ENCODE data around the gene CTBP2.

The CTBP2 gene

GRCh38 chr10:124985162-124985561 is 175.2 kb downstream of the CTBP2 start:
- DNase-seq: no peak
- no peak overlapping the region for H2BK120ac ChIP-seq (ENCODE audit: low read depth, low read length)
- H3K79me1 ChIP-seq (ENCODE audit: low read length): peaks cover 1% of the 10 kb centered on the region
- H3K18ac ChIP-seq (ENCODE audit: low read length): no peak overlapping the region
- H4K8ac ChIP-seq (ENCODE audit: low read depth, low read length): no peak overlapping the region
- H4K5ac ChIP-seq (ENCODE audit: low read length): no peak overlapping the region
- no peak overlapping the region for H3K4me3 ChIP-seq (ENCODE audit: low read length)
- no peak overlapping the region for H2BK5ac ChIP-seq (ENCODE audit: low read length)
- H3K9ac ChIP-seq (ENCODE audit: low read length): no peak overlapping the region
- no CpG with 5 or more reads among the region's 5 CpGs for WGBS (ENCODE audit: extremely low coverage, insufficient coverage, low lambda C conversion rate)
- no peaks in the 10 kb centered on the region for H3K79me2 ChIP-seq (ENCODE audit: control insufficient read depth, insufficient read depth, low read length)
- H3K36me3 ChIP-seq (ENCODE audit: control insufficient read depth, insufficient read depth, low read length): peaks cover 6% of the 10 kb centered on the region
- H3K56ac ChIP-seq (ENCODE audit: low read length): no peak overlapping the region
- H3K4me2 ChIP-seq (ENCODE audit: low read length): no peak overlapping the region
- H3K23ac ChIP-seq (ENCODE audit: low read length): no peak overlapping the region
- no peak overlapping the region for H3K27ac ChIP-seq (ENCODE audit: low read depth, low read length)
- no peaks in the 10 kb centered on the region for H3K4me1 ChIP-seq (ENCODE audit: control insufficient read depth, low read depth, low read length)
- no peak overlapping the region for H3K4ac ChIP-seq (ENCODE audit: low read depth, low read length)
- no peak overlapping the region for H2AK5ac ChIP-seq (ENCODE audit: low read length)
- H2BK15ac ChIP-seq (replicated peaks; ENCODE audit: low read depth): no peak overlapping the region
- no peaks in the 10 kb centered on the region for H3K27me3 ChIP-seq (ENCODE audit: insufficient read depth, low read length, poor library complexity)

DNA sequence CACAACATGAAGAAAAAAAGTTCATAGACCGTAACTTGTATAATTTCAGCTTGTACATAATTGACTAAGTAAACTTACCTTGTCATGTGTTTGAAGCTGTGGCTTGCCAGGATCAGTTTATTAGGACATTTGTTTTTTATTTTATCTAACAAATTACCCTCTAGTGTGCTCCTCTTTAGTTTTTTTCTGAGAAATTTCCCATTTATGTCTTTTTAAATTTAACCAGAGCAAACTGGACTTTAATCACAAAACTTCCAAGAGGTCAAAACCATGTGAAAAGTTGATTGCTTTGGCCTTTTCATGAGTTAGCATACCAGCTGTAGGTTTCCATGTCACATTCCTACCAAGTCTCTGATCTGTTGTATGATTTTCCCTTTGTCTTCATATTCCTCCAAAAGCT is 176.0 kb downstream of the CTBP2 start:
- H4K5ac ChIP-seq (ENCODE audit: low read length): no peak overlapping the region
- H3K36me3 ChIP-seq (ENCODE audit: control insufficient read depth, insufficient read depth, low read length): peaks cover 6% of the 10 kb centered on the region
- no peak overlapping the region for H2AK5ac ChIP-seq (ENCODE audit: low read length)
- H3K79me2 ChIP-seq (ENCODE audit: control insufficient read depth, insufficient read depth, low read length): no peaks in the 10 kb centered on the region
- no peak overlapping the region for H3K4ac ChIP-seq (ENCODE audit: low read depth, low read length)
- peaks cover 1% of the 10 kb centered on the region for H3K79me1 ChIP-seq (ENCODE audit: low read length)
- H3K27ac ChIP-seq (ENCODE audit: low read depth, low read length): no peak overlapping the region
- no peak overlapping the region for H3K23ac ChIP-seq (ENCODE audit: low read length)
- H3K27me3 ChIP-seq (ENCODE audit: insufficient read depth, low read length, poor library complexity): no peaks in the 10 kb centered on the region
- no peak overlapping the region for H3K4me3 ChIP-seq (ENCODE audit: low read length)
- DNase-seq: no peak
- H3K56ac ChIP-seq (ENCODE audit: low read length): no peak overlapping the region
- no peak overlapping the region for H3K9ac ChIP-seq (ENCODE audit: low read length)
- no peaks in the 10 kb centered on the region for H3K4me1 ChIP-seq (ENCODE audit: control insufficient read depth, low read depth, low read length)
- no peak overlapping the region for H4K8ac ChIP-seq (ENCODE audit: low read depth, low read length)
- no peak overlapping the region for H3K18ac ChIP-seq (ENCODE audit: low read length)
- no peak overlapping the region for H2BK15ac ChIP-seq (replicated peaks; ENCODE audit: low read depth)
- WGBS (ENCODE audit: extremely low coverage, insufficient coverage, low lambda C conversion rate): no CpG with 5 or more reads among the region's 1 CpG
- H2BK5ac ChIP-seq (ENCODE audit: low read length): no peak overlapping the region
- no peak overlapping the region for H3K4me2 ChIP-seq (ENCODE audit: low read length)
- no peak overlapping the region for H2BK120ac ChIP-seq (ENCODE audit: low read depth, low read length)

DNA sequence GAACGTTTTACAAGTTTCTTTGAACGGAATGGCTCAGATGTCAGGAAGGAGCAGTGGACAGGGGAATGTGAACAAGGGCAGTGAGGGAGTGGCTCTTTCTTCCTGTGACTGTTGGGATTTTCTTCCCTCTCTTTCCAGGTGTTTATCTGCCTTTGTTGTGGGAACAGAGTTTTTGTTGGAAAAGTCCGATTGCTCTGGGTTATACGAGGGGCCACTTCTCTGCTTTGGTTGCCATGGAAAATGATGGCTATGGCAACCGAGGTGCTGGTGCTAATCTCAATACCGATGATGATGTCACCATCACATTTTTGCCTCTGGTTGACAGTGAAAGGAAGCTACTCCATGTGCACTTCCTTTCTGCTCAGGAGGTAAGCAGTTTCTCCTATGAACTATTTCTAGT is 177.0 kb downstream of the CTBP2 start:
- H3K9ac ChIP-seq (ENCODE audit: low read length): no peak overlapping the region
- H3K4me2 ChIP-seq (ENCODE audit: low read length): no peak overlapping the region
- H2BK5ac ChIP-seq (ENCODE audit: low read length): no peak overlapping the region
- no peak overlapping the region for H3K18ac ChIP-seq (ENCODE audit: low read length)
- H3K56ac ChIP-seq (ENCODE audit: low read length): no peak overlapping the region
- no peak overlapping the region for H4K5ac ChIP-seq (ENCODE audit: low read length)
- no peaks in the 10 kb centered on the region for H3K79me2 ChIP-seq (ENCODE audit: control insufficient read depth, insufficient read depth, low read length)
- H3K36me3 ChIP-seq (ENCODE audit: control insufficient read depth, insufficient read depth, low read length): peaks cover 6% of the 10 kb centered on the region
- peaks cover 1% of the 10 kb centered on the region for H3K79me1 ChIP-seq (ENCODE audit: low read length)
- no peak overlapping the region for H3K27ac ChIP-seq (ENCODE audit: low read depth, low read length)
- no peak overlapping the region for H3K4me3 ChIP-seq (ENCODE audit: low read length)
- no CpG with 5 or more reads among the region's 6 CpGs for WGBS (ENCODE audit: extremely low coverage, insufficient coverage, low lambda C conversion rate)
- H3K23ac ChIP-seq (ENCODE audit: low read length): no peak overlapping the region
- no peaks in the 10 kb centered on the region for H3K27me3 ChIP-seq (ENCODE audit: insufficient read depth, low read length, poor library complexity)
- H3K4ac ChIP-seq (ENCODE audit: low read depth, low read length): no peak overlapping the region
- peak; percentile 87 for DNase-seq
- H3K4me1 ChIP-seq (ENCODE audit: control insufficient read depth, low read depth, low read length): no peaks in the 10 kb centered on the region
- H2AK5ac ChIP-seq (ENCODE audit: low read length): no peak overlapping the region
- H2BK15ac ChIP-seq (replicated peaks; ENCODE audit: low read depth): no peak overlapping the region
- no peak overlapping the region for H2BK120ac ChIP-seq (ENCODE audit: low read depth, low read length)
- H4K8ac ChIP-seq (ENCODE audit: low read depth, low read length): no peak overlapping the region

DNA sequence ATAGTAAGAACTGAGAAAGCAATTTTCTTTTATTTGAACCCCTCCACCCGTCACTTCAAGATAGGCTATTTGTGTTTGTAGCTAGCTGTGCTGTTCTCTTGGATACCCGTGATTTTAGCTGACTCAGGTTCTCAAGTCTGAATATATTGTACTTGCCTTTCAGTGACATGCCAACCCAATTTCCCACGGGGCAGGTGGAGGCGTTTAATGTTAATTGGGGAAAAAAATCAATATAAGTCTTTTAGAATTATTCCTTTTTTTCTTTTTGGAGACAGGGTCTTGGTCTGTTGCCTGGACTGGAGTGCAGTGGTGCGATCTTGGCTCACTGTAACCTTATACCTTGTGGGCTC is 182.0 kb downstream of the CTBP2 start:
- Histone ChIP-seq H3K79me1 (ENCODE audit: low read length) (peaks cover 9% of the 10 kb centered on the region), H3K36me3 (ENCODE audit: control insufficient read depth, insufficient read depth, low read length) (peaks cover 1% of the 10 kb centered on the region), H3K27ac (ENCODE audit: low read depth, low read length) (no peak overlapping the region), H3K79me2 (ENCODE audit: control insufficient read depth, insufficient read depth, low read length) (no peaks in the 10 kb centered on the region), H3K18ac (ENCODE audit: low read length) (no peak overlapping the region), H3K9ac (ENCODE audit: low read length) (no peak overlapping the region), H3K4ac (ENCODE audit: low read depth, low read length) (no peak overlapping the region), H2BK15ac (replicated peaks; ENCODE audit: low read depth) (no peak overlapping the region), H3K4me2 (ENCODE audit: low read length) (no peak overlapping the region), H2BK5ac (ENCODE audit: low read length) (no peak overlapping the region), H3K56ac (ENCODE audit: low read length) (no peak overlapping the region), H2AK5ac (ENCODE audit: low read length) (no peak overlapping the region), H2BK120ac (ENCODE audit: low read depth, low read length) (no peak overlapping the region), H3K4me1 (ENCODE audit: control insufficient read depth, low read depth, low read length) (no peaks in the 10 kb centered on the region), H4K5ac (ENCODE audit: low read length) (no peak overlapping the region), H3K23ac (ENCODE audit: low read length) (no peak overlapping the region), H3K27me3 (ENCODE audit: insufficient read depth, low read length, poor library complexity) (no peaks in the 10 kb centered on the region), H3K4me3 (ENCODE audit: low read length) (no peak overlapping the region), H4K8ac (ENCODE audit: low read depth, low read length) (no peak overlapping the region)
- DNase-seq: no peak
- no CpG with 5 or more reads among the region's 5 CpGs for WGBS (ENCODE audit: extremely low coverage, insufficient coverage, low lambda C conversion rate)

DNA sequence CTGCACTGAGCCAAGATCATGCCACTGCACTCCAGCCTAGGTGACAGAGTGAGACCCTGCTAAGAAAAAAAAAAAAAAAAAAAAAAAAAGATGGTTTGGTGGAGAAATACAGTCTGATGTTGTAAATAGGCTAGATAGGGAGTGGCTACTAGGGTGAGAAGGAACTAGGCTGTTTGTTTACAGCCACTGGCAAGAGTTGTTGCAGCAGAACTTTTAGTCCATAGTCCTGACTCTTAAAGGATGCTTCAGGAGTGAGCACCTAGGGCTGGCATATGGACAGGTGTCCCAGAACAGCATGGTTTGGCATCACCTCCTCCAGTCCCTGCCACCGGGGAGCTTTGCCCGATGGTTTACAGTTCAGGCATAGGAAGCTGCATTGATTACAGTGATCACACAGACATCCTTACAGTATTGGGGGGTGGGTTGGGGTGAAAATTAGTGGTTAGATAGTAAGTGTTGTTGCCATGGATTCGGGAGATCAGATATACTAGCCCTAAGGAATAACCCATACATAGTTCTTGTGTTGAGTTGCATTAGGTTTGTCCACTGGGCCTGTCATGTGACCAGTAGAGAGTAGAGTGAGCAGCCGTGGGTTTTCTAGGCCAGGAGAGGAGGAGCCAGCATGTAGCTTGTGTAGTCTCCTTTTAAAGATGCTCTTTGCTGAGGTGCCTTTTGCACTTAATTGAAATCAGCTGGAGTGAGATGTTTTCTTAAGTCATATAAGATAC is 182.6 kb downstream of the CTBP2 start:
- no peaks in the 10 kb centered on the region for H3K79me2 ChIP-seq (ENCODE audit: control insufficient read depth, insufficient read depth, low read length)
- H2BK5ac ChIP-seq (ENCODE audit: low read length): no peak overlapping the region
- H2BK15ac ChIP-seq (replicated peaks; ENCODE audit: low read depth): no peak overlapping the region
- H2BK120ac ChIP-seq (ENCODE audit: low read depth, low read length): no peak overlapping the region
- H3K4ac ChIP-seq (ENCODE audit: low read depth, low read length): no peak overlapping the region
- no peak overlapping the region for H3K4me2 ChIP-seq (ENCODE audit: low read length)
- no peak overlapping the region for H4K5ac ChIP-seq (ENCODE audit: low read length)
- H4K8ac ChIP-seq (ENCODE audit: low read depth, low read length): no peak overlapping the region
- H3K23ac ChIP-seq (ENCODE audit: low read length): no peak overlapping the region
- H3K4me3 ChIP-seq (ENCODE audit: low read length): no peak overlapping the region
- H3K36me3 ChIP-seq (ENCODE audit: control insufficient read depth, insufficient read depth, low read length): peaks cover 1% of the 10 kb centered on the region
- no peak for DNase-seq
- no peak overlapping the region for H3K56ac ChIP-seq (ENCODE audit: low read length)
- peaks cover 9% of the 10 kb centered on the region for H3K79me1 ChIP-seq (ENCODE audit: low read length)
- no peak overlapping the region for H3K18ac ChIP-seq (ENCODE audit: low read length)
- H2AK5ac ChIP-seq (ENCODE audit: low read length): no peak overlapping the region
- H3K27ac ChIP-seq (ENCODE audit: low read depth, low read length): no peak overlapping the region
- H3K27me3 ChIP-seq (ENCODE audit: insufficient read depth, low read length, poor library complexity): no peaks in the 10 kb centered on the region
- no peak overlapping the region for H3K9ac ChIP-seq (ENCODE audit: low read length)
- WGBS (ENCODE audit: extremely low coverage, insufficient coverage, low lambda C conversion rate): no CpG with 5 or more reads among the region's 4 CpGs
- H3K4me1 ChIP-seq (ENCODE audit: control insufficient read depth, low read depth, low read length): no peaks in the 10 kb centered on the region

GRCh38 chr10:124977161-124977560 is 183.2 kb downstream of the CTBP2 start:
- Histone ChIP-seq H3K4me3 (ENCODE audit: low read length) (no peak overlapping the region), H3K9ac (ENCODE audit: low read length) (no peak overlapping the region), H3K4ac (ENCODE audit: low read depth, low read length) (no peak overlapping the region), H3K27me3 (ENCODE audit: insufficient read depth, low read length, poor library complexity) (no peaks in the 10 kb centered on the region), H4K8ac (ENCODE audit: low read depth, low read length) (no peak overlapping the region), H4K5ac (ENCODE audit: low read length) (no peak overlapping the region), H2BK15ac (replicated peaks; ENCODE audit: low read depth) (no peak overlapping the region), H3K79me2 (ENCODE audit: control insufficient read depth, insufficient read depth, low read length) (no peaks in the 10 kb centered on the region), H3K18ac (ENCODE audit: low read length) (no peak overlapping the region), H3K27ac (ENCODE audit: low read depth, low read length) (no peak overlapping the region), H3K4me1 (ENCODE audit: control insufficient read depth, low read depth, low read length) (no peaks in the 10 kb centered on the region), H2BK5ac (ENCODE audit: low read length) (no peak overlapping the region), H3K79me1 (ENCODE audit: low read length) (peaks cover 9% of the 10 kb centered on the region), H3K4me2 (ENCODE audit: low read length) (no peak overlapping the region), H3K56ac (ENCODE audit: low read length) (no peak overlapping the region), H3K23ac (ENCODE audit: low read length) (no peak overlapping the region), H2BK120ac (ENCODE audit: low read depth, low read length) (no peak overlapping the region), H2AK5ac (ENCODE audit: low read length) (no peak overlapping the region), H3K36me3 (ENCODE audit: control insufficient read depth, insufficient read depth, low read length) (peaks cover 1% of the 10 kb centered on the region)
- no CpG with 5 or more reads among the region's 3 CpGs for WGBS (ENCODE audit: extremely low coverage, insufficient coverage, low lambda C conversion rate)
- DNase-seq: no peak
